ENCODE results near the gene OR1D2. TPM values are rescaled to one million over a fixed set of nuclear protein-coding genes. Genes with fewer than 3 reads are reported as not detected.
"Not testable (repeated sequence)": the region's sequence is repeated elsewhere in the genome, so short reads cannot be mapped to it uniquely, and the experiment has no call there.

The OR1D2 gene
- polyA plus RNA-seq, 1 donor (not counting 4 experiments of a cell fraction or from before 2014, with no cell fraction given) = not detected

GRCh38 chr17:3127451-3127850, 23.2 kb upstream of the OR1D2 start, which contains the start of gene OR1G1:
Gene OR1G1, minus strand, starts transcription at chr17:3127551. Its CDS starts 0 bp downstream, at chr17:3127551.
- Histone ChIP-seq H3K79me2 (ENCODE audit: control insufficient read depth, insufficient read depth, low read length) (no peaks in the 10 kb centered on the region), H3K4me2 (ENCODE audit: control insufficient read depth, extremely low read depth, insufficient read depth, low read depth, low read length) (no peak within 1 kb of the TSS), H3K27ac (ENCODE audit: control insufficient read depth, insufficient read depth, low read length) (no peak within 1 kb of the TSS), H4K20me1 (ENCODE audit: control insufficient read depth, extremely low read depth, insufficient read depth, low read length) (no peaks in the 10 kb centered on the region), H3K9ac (ENCODE audit: control insufficient read depth, extremely low read depth, insufficient read depth, low read length) (no peak within 1 kb of the TSS), H3K4me1 (ENCODE audit: control insufficient read depth, extremely low read depth, insufficient read depth, low read length) (no peaks in the 10 kb centered on the region), H3K4me3 (ENCODE audit: control insufficient read depth in 2 of 3, extremely low read depth in 1 of 3, insufficient read depth in 2 of 3, low read depth in 1 of 3, low read length in 3 of 3) (no peak within 1 kb of the TSS), H3K9me3 (ENCODE audit: control insufficient read depth, low read depth, low read length) (no peaks in the 10 kb centered on the region), H2AFZ (ENCODE audit: control insufficient read depth, low read length) (no peak within 1 kb of the TSS), H3K27me3 (ENCODE audit: control insufficient read depth, extremely low read depth, insufficient read depth, low read length) (no peaks in the 10 kb centered on the region), H3K36me3 (ENCODE audit: control insufficient read depth in 2 of 2, extremely low read depth in 1 of 2, insufficient read depth in 2 of 2, low read length in 2 of 2) (no peaks in the 10 kb centered on the region), H3K9me1 (ENCODE audit: control insufficient read depth, extremely low read depth, insufficient read depth, low read length) (no peaks in the 10 kb centered on the region)
- FAIRE-seq (no peak), DNase-seq (ENCODE audit: low read depth, low spot score) (no peak)
- TF ChIP-seq CTCF (optimal IDR thresholded peaks at IDR 0.05 in 1 of 3, IDR thresholded peaks at IDR 0.05 in 1 of 3, conservative IDR thresholded peaks at IDR 0.05 in 1 of 3; ENCODE audit: extremely low read depth in 1 of 3, insufficient read depth in 2 of 3, low read length in 3 of 3) (no peak), EZH2 (IDR thresholded peaks at IDR 0.05; ENCODE audit: low read length) (no peak)
- dilution Hi-C loops (cut with MboI; ENCODE audit: extremely low pct_ligation_motif_present, low sequenced_read_pairs) = no loop called here

GRCh38 chr17:3073850-3074249, 30.4 kb downstream of the OR1D2 start:
- H3K27me3 ChIP-seq (ENCODE audit: control insufficient read depth, extremely low read depth, insufficient read depth, low read length); H3K9me1 ChIP-seq (ENCODE audit: control insufficient read depth, extremely low read depth, insufficient read depth, low read length); H2AFZ ChIP-seq (ENCODE audit: control insufficient read depth, low read length); H3K36me3 ChIP-seq (ENCODE audit: control insufficient read depth in 2 of 2, extremely low read depth in 1 of 2, insufficient read depth in 2 of 2, low read length in 2 of 2); H3K4me1 ChIP-seq (ENCODE audit: control insufficient read depth, extremely low read depth, insufficient read depth, low read length); H3K9ac ChIP-seq (ENCODE audit: control insufficient read depth, extremely low read depth, insufficient read depth, low read length); H3K27ac ChIP-seq (ENCODE audit: control insufficient read depth, insufficient read depth, low read length); H3K4me3 ChIP-seq (ENCODE audit: control insufficient read depth in 2 of 3, extremely low read depth in 1 of 3, insufficient read depth in 2 of 3, low read depth in 1 of 3, low read length in 3 of 3); H3K9me3 ChIP-seq (ENCODE audit: control insufficient read depth, low read depth, low read length); FAIRE-seq; H4K20me1 ChIP-seq (ENCODE audit: control insufficient read depth, extremely low read depth, insufficient read depth, low read length); H3K4me2 ChIP-seq (ENCODE audit: control insufficient read depth, extremely low read depth, insufficient read depth, low read depth, low read length); dilution Hi-C loops (cut with MboI; ENCODE audit: extremely low pct_ligation_motif_present, low sequenced_read_pairs); DNase-seq (ENCODE audit: low read depth, low spot score); H3K79me2 ChIP-seq (ENCODE audit: control insufficient read depth, insufficient read depth, low read length): not testable (repeated sequence)

GRCh38 chr17:3065192-3065591, 39.0 kb downstream of the OR1D2 start:
- DNase-seq (ENCODE audit: low read depth, low spot score); H3K9me1 ChIP-seq (ENCODE audit: control insufficient read depth, extremely low read depth, insufficient read depth, low read length); FAIRE-seq; H2AFZ ChIP-seq (ENCODE audit: control insufficient read depth, low read length); H3K4me3 ChIP-seq (ENCODE audit: control insufficient read depth in 2 of 3, extremely low read depth in 1 of 3, insufficient read depth in 2 of 3, low read depth in 1 of 3, low read length in 3 of 3); H3K9me3 ChIP-seq (ENCODE audit: control insufficient read depth, low read depth, low read length); H3K79me2 ChIP-seq (ENCODE audit: control insufficient read depth, insufficient read depth, low read length); H3K9ac ChIP-seq (ENCODE audit: control insufficient read depth, extremely low read depth, insufficient read depth, low read length); H4K20me1 ChIP-seq (ENCODE audit: control insufficient read depth, extremely low read depth, insufficient read depth, low read length); H3K27ac ChIP-seq (ENCODE audit: control insufficient read depth, insufficient read depth, low read length); dilution Hi-C loops (cut with MboI; ENCODE audit: extremely low pct_ligation_motif_present, low sequenced_read_pairs); H3K27me3 ChIP-seq (ENCODE audit: control insufficient read depth, extremely low read depth, insufficient read depth, low read length); H3K4me2 ChIP-seq (ENCODE audit: control insufficient read depth, extremely low read depth, insufficient read depth, low read depth, low read length); H3K4me1 ChIP-seq (ENCODE audit: control insufficient read depth, extremely low read depth, insufficient read depth, low read length); H3K36me3 ChIP-seq (ENCODE audit: control insufficient read depth in 2 of 2, extremely low read depth in 1 of 2, insufficient read depth in 2 of 2, low read length in 2 of 2): not testable (repeated sequence)

GRCh38 chr17:3063507-3063906, 40.7 kb downstream of the OR1D2 start, which contains the start of gene OR1D5:
Gene OR1D5, minus strand, starts transcription at chr17:3063607. Its CDS starts 0 bp downstream, at chr17:3063607.
- dilution Hi-C loops (cut with MboI; ENCODE audit: extremely low pct_ligation_motif_present, low sequenced_read_pairs); H3K4me3 ChIP-seq (ENCODE audit: control insufficient read depth in 2 of 3, extremely low read depth in 1 of 3, insufficient read depth in 2 of 3, low read depth in 1 of 3, low read length in 3 of 3); FAIRE-seq: not testable (repeated sequence)

More at GRCh38 chr17:3063507-3063906, 40.7 kb downstream of the OR1D2 start, which contains the start of gene OR1D5:
- not testable (repeated sequence) for H3K4me2 ChIP-seq (ENCODE audit: control insufficient read depth, extremely low read depth, insufficient read depth, low read depth, low read length); H3K9me3 ChIP-seq (ENCODE audit: control insufficient read depth, low read depth, low read length); H3K36me3 ChIP-seq (ENCODE audit: control insufficient read depth in 2 of 2, extremely low read depth in 1 of 2, insufficient read depth in 2 of 2, low read length in 2 of 2); DNase-seq (ENCODE audit: low read depth, low spot score); H4K20me1 ChIP-seq (ENCODE audit: control insufficient read depth, extremely low read depth, insufficient read depth, low read length); H3K27me3 ChIP-seq (ENCODE audit: control insufficient read depth, extremely low read depth, insufficient read depth, low read length); H3K27ac ChIP-seq (ENCODE audit: control insufficient read depth, insufficient read depth, low read length); H3K4me1 ChIP-seq (ENCODE audit: control insufficient read depth, extremely low read depth, insufficient read depth, low read length); H3K9me1 ChIP-seq (ENCODE audit: control insufficient read depth, extremely low read depth, insufficient read depth, low read length); H3K9ac ChIP-seq (ENCODE audit: control insufficient read depth, extremely low read depth, insufficient read depth, low read length); H2AFZ ChIP-seq (ENCODE audit: control insufficient read depth, low read length); H3K79me2 ChIP-seq (ENCODE audit: control insufficient read depth, insufficient read depth, low read length)

Measured in keratinocyte (primary cell).